Retinal pigment epithelial cell (primary cell): ENCODE results near the gene SH3BP1.

Experiments
- DNase-seq: peaks from one replicate; pipeline ENCODE4 v3.0.0-alpha.2; 2010; ENCODE audit warnings: low read depth
- H3K4me3 ChIP-seq: 2 replicates; pipeline ENCODE4 v1.5.1; 2011; ENCODE audit warnings: mild to moderate bottlenecking, low read length, control low read depth, moderate library complexity
- TF ChIP-seq, protein P1 (sequence below): conservative IDR thresholded peaks from 2 replicates; pipeline ENCODE4 v1.5.1; 2011; ENCODE audit warnings: low read depth, low read length, control low read depth, inconsistent platforms

Gene SH3BP1

DNA sequence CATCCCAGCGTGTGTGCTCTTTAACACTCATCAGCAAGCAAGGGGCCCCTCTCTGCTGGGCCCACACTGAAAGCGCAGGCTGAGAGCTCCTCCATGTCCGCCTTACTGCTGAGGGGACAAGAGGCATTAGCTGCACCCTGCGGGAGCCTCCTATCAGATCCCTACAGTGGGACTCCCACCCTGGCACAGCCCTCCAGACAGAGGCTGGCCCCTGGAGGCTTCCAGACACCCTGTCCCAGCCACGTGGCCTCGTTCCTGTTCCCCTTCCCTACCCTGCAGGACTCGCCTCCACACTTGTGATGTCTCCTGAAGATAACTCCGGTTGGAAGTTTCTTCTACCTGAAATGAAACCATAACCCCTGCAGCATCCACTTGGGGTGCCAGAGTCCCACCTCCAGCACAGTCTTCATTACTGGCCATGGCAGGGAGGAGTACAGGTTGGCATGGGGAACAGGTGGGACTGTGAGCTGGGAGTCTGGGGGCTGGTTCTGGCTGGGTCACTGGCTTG, 5.0 kb upstream of the SH3BP1 start:
- TF ChIP-seq, protein P1, sequence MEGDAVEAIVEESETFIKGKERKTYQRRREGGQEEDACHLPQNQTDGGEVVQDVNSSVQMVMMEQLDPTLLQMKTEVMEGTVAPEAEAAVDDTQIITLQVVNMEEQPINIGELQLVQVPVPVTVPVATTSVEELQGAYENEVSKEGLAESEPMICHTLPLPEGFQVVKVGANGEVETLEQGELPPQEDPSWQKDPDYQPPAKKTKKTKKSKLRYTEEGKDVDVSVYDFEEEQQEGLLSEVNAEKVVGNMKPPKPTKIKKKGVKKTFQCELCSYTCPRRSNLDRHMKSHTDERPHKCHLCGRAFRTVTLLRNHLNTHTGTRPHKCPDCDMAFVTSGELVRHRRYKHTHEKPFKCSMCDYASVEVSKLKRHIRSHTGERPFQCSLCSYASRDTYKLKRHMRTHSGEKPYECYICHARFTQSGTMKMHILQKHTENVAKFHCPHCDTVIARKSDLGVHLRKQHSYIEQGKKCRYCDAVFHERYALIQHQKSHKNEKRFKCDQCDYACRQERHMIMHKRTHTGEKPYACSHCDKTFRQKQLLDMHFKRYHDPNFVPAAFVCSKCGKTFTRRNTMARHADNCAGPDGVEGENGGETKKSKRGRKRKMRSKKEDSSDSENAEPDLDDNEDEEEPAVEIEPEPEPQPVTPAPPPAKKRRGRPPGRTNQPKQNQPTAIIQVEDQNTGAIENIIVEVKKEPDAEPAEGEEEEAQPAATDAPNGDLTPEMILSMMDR, result peak; percentile 44
- no peak overlapping the region for H3K4me3 ChIP-seq
- no peak for DNase-seq

DNA sequence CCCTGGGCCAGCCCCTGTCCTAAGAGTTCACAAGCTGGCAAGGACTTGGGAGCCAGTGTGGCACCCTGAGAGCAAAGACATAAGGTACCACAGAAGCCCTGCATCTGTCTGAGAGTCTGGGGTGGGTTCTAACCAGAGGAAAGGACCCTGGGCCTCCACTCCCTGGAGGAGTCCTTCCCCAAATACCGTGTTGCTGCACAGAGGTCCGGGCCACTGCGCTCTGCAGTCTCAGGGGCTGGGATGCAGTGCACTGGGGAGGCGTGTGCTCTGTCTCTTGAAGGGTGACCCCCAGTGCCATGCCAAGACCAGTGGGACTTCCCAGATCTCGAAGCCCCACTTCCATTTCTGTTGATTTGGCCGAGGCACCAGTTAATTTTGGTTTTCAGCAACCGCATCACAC, 4.3 kb upstream of the SH3BP1 start:
- H3K4me3 ChIP-seq, result no peak overlapping the region
- no peak for DNase-seq
- TF ChIP-seq, protein P1, result no peak

- H3K4me3 ChIP-seq, result no peak overlapping the region
- DNase-seq, result no peak
- TF ChIP-seq, protein P1, result peak; percentile 47
Measured at GRCh38 chr22:37636186-37636948, 3.1 kb upstream of the SH3BP1 start.

DNA sequence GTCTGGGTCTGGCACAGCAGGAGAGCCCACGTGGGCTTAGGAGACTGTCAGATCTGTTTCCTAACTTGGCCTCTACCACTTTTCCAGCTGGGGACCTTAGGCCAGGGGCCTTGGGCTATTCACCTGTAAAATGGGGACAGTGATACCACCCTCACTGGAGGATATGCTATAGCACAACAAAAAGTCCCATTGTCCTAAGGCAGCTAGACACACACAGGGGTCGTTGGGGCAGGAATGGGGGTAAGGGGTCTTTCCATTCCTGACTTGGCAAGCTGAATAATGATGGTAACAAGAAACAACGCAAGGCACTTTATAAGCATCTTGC, 2.6 kb upstream of the SH3BP1 start:
- DNase-seq, result no peak
- H3K4me3 ChIP-seq, result no peak overlapping the region
- TF ChIP-seq, protein P1, result no peak

DNA sequence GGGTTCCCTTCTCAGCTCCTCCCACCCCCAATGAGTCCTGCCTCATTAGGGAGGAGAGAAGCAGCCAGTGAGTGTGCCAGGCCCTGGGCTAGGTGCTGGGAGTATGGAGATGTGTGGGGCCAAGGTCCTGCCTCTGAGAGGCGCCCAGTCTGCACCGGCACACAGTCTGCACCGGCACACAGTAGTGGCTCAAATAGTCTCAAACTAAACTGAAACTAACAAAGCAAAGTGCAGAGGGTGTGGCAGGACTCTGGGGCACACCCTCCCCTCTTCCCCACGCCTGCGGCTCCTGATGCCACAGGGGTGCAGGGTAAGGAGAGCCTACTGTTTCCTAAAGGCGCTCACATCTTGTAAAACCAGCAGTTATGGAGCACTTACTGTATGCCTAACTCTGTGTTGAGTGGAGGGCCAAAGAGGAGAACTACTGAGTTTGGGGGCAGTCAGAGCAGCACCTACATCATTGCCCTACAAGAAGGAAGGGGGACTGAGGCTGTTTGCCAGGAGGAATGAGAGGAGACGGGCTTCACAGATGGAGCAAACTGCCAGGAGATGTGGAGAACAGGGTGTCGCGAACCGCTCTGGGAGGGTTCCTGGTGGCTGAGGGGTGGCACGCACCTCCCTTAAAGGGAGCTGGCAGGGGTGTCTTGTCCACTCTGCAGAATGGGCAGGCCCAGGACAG, 939 bp upstream of the SH3BP1 start:
- no peak for DNase-seq
- H3K4me3 ChIP-seq, result no peak overlapping the region
- TF ChIP-seq, protein P1, result no peak

GRCh38 chr22:37639771-37640590, 512 bp downstream of the SH3BP1 start:
- TF ChIP-seq, protein P1, result no peak
- peak overlapping the region; percentile 53 for H3K4me3 ChIP-seq
- no peak for DNase-seq
